ENCODE results near the gene CAT.

CAT gene

DNA sequence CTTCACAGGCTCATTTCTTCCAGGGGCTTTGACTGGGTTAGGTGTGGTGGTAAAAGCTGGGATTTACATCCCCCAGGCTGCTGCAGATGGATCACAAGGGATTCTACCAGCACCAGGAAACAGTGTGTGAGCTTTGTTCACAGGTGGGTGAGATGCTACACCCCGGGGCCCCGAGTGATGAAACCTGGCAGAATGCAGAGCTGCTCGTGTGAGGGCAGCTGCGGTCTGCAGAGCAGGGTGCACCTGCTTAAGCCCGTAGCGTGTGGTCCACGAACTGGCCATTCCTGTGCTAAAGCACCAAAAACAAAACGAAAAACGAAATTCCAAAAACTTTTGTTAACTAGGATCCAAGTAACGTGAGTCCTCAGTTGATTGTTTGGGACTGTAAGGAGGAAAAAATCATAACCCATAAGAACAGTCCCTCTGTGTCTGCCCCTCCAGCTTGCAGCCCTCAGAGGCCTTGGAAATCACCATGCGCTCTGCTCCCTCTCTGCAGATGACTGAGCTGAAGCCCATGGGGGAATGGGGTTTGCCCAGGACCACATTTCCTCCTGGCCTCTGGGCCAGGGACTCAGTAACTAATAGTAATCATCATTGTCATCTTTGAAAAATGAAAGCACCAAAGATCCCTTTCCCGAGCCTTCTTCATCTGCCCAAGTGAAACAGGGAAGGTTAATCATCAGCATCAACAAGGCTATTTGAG is 50.3 kb downstream of the CAT start:
- no peak for DNase-seq (ENCODE audit: low read depth, low spot score)
- TF ChIP-seq, protein P1, sequence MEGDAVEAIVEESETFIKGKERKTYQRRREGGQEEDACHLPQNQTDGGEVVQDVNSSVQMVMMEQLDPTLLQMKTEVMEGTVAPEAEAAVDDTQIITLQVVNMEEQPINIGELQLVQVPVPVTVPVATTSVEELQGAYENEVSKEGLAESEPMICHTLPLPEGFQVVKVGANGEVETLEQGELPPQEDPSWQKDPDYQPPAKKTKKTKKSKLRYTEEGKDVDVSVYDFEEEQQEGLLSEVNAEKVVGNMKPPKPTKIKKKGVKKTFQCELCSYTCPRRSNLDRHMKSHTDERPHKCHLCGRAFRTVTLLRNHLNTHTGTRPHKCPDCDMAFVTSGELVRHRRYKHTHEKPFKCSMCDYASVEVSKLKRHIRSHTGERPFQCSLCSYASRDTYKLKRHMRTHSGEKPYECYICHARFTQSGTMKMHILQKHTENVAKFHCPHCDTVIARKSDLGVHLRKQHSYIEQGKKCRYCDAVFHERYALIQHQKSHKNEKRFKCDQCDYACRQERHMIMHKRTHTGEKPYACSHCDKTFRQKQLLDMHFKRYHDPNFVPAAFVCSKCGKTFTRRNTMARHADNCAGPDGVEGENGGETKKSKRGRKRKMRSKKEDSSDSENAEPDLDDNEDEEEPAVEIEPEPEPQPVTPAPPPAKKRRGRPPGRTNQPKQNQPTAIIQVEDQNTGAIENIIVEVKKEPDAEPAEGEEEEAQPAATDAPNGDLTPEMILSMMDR (IDR thresholded peaks at IDR 0.05; ENCODE audit: low read depth, low read length): no peak
- in situ Hi-C loops (cut with HindIII; ENCODE audit: low sequenced_read_pairs): no loop called here
- no peak overlapping the region for H3K4me3 ChIP-seq (ENCODE audit: low read depth, low read length)

DNA sequence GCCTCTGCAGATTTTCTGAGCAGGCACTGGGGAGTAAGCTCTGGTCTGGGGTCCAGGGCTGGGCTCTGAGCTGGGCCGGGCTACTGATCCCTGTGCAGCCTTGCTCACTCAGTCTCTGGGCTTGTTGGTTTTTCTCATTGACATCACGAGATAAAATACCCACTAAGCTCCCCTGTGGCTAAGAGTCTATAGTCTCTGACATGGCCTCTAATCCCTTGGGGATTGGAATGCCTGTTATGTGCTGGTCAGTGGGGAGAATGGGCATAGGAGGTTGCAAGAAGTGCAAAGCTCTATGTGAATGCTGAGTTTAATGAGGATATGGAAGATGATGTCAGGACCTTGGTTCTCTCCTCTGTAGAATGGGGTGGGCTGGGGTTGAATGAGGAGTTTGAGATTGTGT is 51.6 kb downstream of the CAT start:
- TF ChIP-seq, protein P1 (IDR thresholded peaks at IDR 0.05; ENCODE audit: low read depth, low read length): no peak
- H3K4me3 ChIP-seq (ENCODE audit: low read depth, low read length): no peak overlapping the region
- DNase-seq (ENCODE audit: low read depth, low spot score): no peak
- in situ Hi-C loops (cut with HindIII; ENCODE audit: low sequenced_read_pairs): no loop called here

- no peak overlapping the region for H3K4me3 ChIP-seq (ENCODE audit: low read depth, low read length)
- DNase-seq (ENCODE audit: low read depth, low spot score): peak; percentile 69
- TF ChIP-seq, protein P1 (IDR thresholded peaks at IDR 0.05; ENCODE audit: low read depth, low read length): peak; percentile 66
- in situ Hi-C loops (cut with HindIII; ENCODE audit: low sequenced_read_pairs): no loop called here
Observed at GRCh38 chr11:34492806-34493414, 54.2 kb downstream of the CAT start.

GRCh38 chr11:34493468-34493867 is 54.7 kb downstream of the CAT start:
- TF ChIP-seq, protein P1 (IDR thresholded peaks at IDR 0.05; ENCODE audit: low read depth, low read length): no peak
- in situ Hi-C loops (cut with HindIII; ENCODE audit: low sequenced_read_pairs): no loop called here
- no peak overlapping the region for H3K4me3 ChIP-seq (ENCODE audit: low read depth, low read length)
- DNase-seq (ENCODE audit: low read depth, low spot score): no peak

DNA sequence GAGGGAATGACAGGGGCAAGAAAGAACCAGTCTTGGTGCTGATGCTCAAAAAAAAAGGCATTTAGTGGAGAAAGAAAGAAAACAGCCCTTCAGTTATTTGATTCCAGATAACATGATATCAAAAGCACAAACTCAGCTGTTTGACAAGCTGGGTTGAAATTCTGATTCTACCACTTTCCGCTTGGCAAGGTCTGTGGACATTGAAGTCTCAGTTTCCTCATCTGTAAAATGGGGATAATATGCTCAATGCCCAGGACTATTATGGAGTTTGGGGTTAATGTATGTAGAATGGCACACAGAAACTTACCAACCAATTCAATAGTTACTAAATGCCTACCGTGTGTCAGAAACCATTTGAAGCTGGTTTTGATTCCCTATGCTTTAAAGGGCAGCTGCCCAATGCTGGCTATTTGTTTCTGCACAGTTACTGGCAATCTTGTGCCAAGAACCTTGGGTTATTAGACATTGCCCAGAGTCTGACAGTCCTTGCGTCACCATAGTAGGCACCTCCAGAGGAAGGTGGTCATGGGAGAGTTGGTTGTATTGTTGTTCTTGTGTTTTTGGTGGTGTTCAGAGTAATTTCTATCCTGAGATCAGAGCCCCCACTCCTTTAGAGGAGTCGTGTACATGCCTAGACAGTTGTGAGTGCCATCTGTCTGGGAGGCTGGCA is 55.3 kb downstream of the CAT start:
- in situ Hi-C loops (cut with HindIII; ENCODE audit: low sequenced_read_pairs): no loop called here
- TF ChIP-seq, protein P1 (IDR thresholded peaks at IDR 0.05; ENCODE audit: low read depth, low read length): no peak
- no peak for DNase-seq (ENCODE audit: low read depth, low spot score)
- no peak overlapping the region for H3K4me3 ChIP-seq (ENCODE audit: low read depth, low read length)

DNA sequence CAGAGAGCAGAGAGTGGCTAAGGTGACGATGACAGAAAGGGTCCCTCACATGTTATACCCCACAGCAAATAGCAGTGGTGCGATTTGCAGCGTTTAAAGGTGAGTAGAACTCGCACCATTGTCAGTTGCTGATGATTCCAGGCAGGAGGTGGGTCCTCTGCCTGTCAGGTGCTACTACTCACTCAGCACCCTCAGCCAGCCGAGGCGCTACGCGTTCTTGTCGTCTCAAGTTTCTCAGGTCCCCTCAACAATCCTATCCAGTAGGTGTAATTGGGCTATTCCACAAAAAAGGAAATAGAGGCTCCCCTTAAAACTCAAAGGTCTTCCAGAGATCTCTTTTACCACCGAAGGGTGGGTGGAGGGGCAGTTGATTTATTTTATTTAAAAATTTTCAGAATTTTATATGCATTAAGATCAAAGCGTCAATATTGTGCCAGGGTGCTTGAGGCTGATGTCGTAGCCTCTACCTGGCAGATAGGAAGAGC is 56.5 kb downstream of the CAT start:
- DNase-seq (ENCODE audit: low read depth, low spot score): no peak
- TF ChIP-seq, protein P1 (IDR thresholded peaks at IDR 0.05; ENCODE audit: low read depth, low read length): no peak
- in situ Hi-C loops (cut with HindIII; ENCODE audit: low sequenced_read_pairs): no loop called here
- H3K4me3 ChIP-seq (ENCODE audit: low read depth, low read length): no peak overlapping the region
